ENCODE data around the gene PRKCE. TPM values are rescaled to one million over a fixed set of nuclear protein-coding genes. Genes with fewer than 3 reads are reported as not detected.

Gene PRKCE
- total and polyA plus RNA-seq, 2 donors (not counting 1 experiment from before 2014, with no cell fraction given), result 14.1 to 19.0 TPM

GRCh38 chr2:46134531-46135227 lies 483.2 kb downstream of the PRKCE start:
- TF ChIP-seq EZH2 (IDR thresholded peaks at IDR 0.05; ENCODE audit: low read length, missing control alignments) (no peak), CTCF (conservative IDR thresholded peaks at IDR 0.05 in 1 of 2, IDR thresholded peaks at IDR 0.05 in 1 of 2; ENCODE audit: low read depth in 1 of 2, low read length in 2 of 2) (no peak)
- H3K36me3 ChIP-seq (ENCODE audit: control insufficient read depth, insufficient read depth, low read length), result no peaks in the 10 kb centered on the region
- no peak overlapping the region for H2AFZ ChIP-seq (ENCODE audit: low read length)
- no peak overlapping the region for H3K9ac ChIP-seq (ENCODE audit: insufficient read depth, low read length)
- H3K9me3 ChIP-seq (ENCODE audit: control insufficient read depth, insufficient read depth, low read depth, low read length), result no peaks in the 10 kb centered on the region
- H3K27ac ChIP-seq (ENCODE audit: insufficient read depth, low read length), result no peak overlapping the region
- H3K27me3 ChIP-seq (ENCODE audit: control insufficient read depth, insufficient read depth, low read length), result no peaks in the 10 kb centered on the region
- H4K20me1 ChIP-seq (ENCODE audit: control insufficient read depth, extremely low read depth, insufficient read depth, low read length), result no peaks in the 10 kb centered on the region
- no peaks in the 10 kb centered on the region for H3K79me2 ChIP-seq (ENCODE audit: control insufficient read depth, insufficient read depth, low read length)
- no peak overlapping the region for H3K4me2 ChIP-seq (ENCODE audit: extremely low read depth, insufficient read depth, low read length)
- H3K4me3 ChIP-seq (replicated peaks in 1 of 4; ENCODE audit: control extremely low read depth in 1 of 4, insufficient read depth in 1 of 4, low read depth in 3 of 4, low read length in 4 of 4), result no peak overlapping the region
- peaks cover 3% of the 10 kb centered on the region for H3K4me1 ChIP-seq (ENCODE audit: control insufficient read depth, extremely low read depth, insufficient read depth, low read length)
- DNase-seq (ENCODE audit: low read depth in 2 of 2), result peak; percentile 34 to 76

GRCh38 chr2:46135228-46135855 lies 483.9 kb downstream of the PRKCE start:
- Histone ChIP-seq H3K27me3 (ENCODE audit: control insufficient read depth, insufficient read depth, low read length) (no peaks in the 10 kb centered on the region), H3K4me2 (ENCODE audit: extremely low read depth, insufficient read depth, low read length) (no peak overlapping the region), H3K79me2 (ENCODE audit: control insufficient read depth, insufficient read depth, low read length) (no peaks in the 10 kb centered on the region), H3K27ac (ENCODE audit: insufficient read depth, low read length) (no peak overlapping the region), H4K20me1 (ENCODE audit: control insufficient read depth, extremely low read depth, insufficient read depth, low read length) (no peaks in the 10 kb centered on the region), H3K4me3 (replicated peaks in 1 of 4; ENCODE audit: control extremely low read depth in 1 of 4, insufficient read depth in 1 of 4, low read depth in 3 of 4, low read length in 4 of 4) (no peak overlapping the region), H3K4me1 (ENCODE audit: control insufficient read depth, extremely low read depth, insufficient read depth, low read length) (peaks cover 3% of the 10 kb centered on the region), H3K9me3 (ENCODE audit: control insufficient read depth, insufficient read depth, low read depth, low read length) (no peaks in the 10 kb centered on the region), H2AFZ (ENCODE audit: low read length) (no peak overlapping the region), H3K9ac (ENCODE audit: insufficient read depth, low read length) (no peak overlapping the region), H3K36me3 (ENCODE audit: control insufficient read depth, insufficient read depth, low read length) (no peaks in the 10 kb centered on the region)
- DNase-seq (ENCODE audit: low read depth in 2 of 2), result peak in 1 of 2 donors; percentile 37
- TF ChIP-seq CTCF (conservative IDR thresholded peaks at IDR 0.05 in 1 of 2, IDR thresholded peaks at IDR 0.05 in 1 of 2; ENCODE audit: low read depth in 1 of 2, low read length in 2 of 2), result no peak
- no peak for TF ChIP-seq EZH2 (IDR thresholded peaks at IDR 0.05; ENCODE audit: low read length, missing control alignments)

- no peaks in the 10 kb centered on the region for H3K36me3 ChIP-seq (ENCODE audit: control insufficient read depth, insufficient read depth, low read length)
- TF ChIP-seq EZH2 (IDR thresholded peaks at IDR 0.05; ENCODE audit: low read length, missing control alignments) (no peak), CTCF (conservative IDR thresholded peaks at IDR 0.05 in 1 of 2, IDR thresholded peaks at IDR 0.05 in 1 of 2; ENCODE audit: low read depth in 1 of 2, low read length in 2 of 2) (no peak)
- H3K27ac ChIP-seq (ENCODE audit: insufficient read depth, low read length), result no peak overlapping the region
- H3K4me3 ChIP-seq (replicated peaks in 1 of 4; ENCODE audit: control extremely low read depth in 1 of 4, insufficient read depth in 1 of 4, low read depth in 3 of 4, low read length in 4 of 4), result no peak overlapping the region
- no peaks in the 10 kb centered on the region for H3K79me2 ChIP-seq (ENCODE audit: control insufficient read depth, insufficient read depth, low read length)
- H2AFZ ChIP-seq (ENCODE audit: low read length), result no peak overlapping the region
- H3K4me2 ChIP-seq (ENCODE audit: extremely low read depth, insufficient read depth, low read length), result no peak overlapping the region
- no peaks in the 10 kb centered on the region for H3K9me3 ChIP-seq (ENCODE audit: control insufficient read depth, insufficient read depth, low read depth, low read length)
- no peaks in the 10 kb centered on the region for H3K27me3 ChIP-seq (ENCODE audit: control insufficient read depth, insufficient read depth, low read length)
- no peaks in the 10 kb centered on the region for H4K20me1 ChIP-seq (ENCODE audit: control insufficient read depth, extremely low read depth, insufficient read depth, low read length)
- DNase-seq (ENCODE audit: low read depth in 2 of 2), result peak; percentile 34 to 93
- H3K4me1 ChIP-seq (ENCODE audit: control insufficient read depth, extremely low read depth, insufficient read depth, low read length), result peaks cover 3% of the 10 kb centered on the region
- no peak overlapping the region for H3K9ac ChIP-seq (ENCODE audit: insufficient read depth, low read length)
These were observed 484.5 kb downstream of the PRKCE start for GRCh38 chr2:46135958-46136357.

Data from fibroblast of lung (primary cell).